PC-3 (cell line): ENCODE results near the gene TOR2A.

Source experiments
- CTCF ChIP-seq: fragments of 300-600 bp; sonication (generic); conservative IDR thresholded peaks from 2 replicates; pipeline ENCODE4 v1.5.1; 2017; ENCODE audit warnings: antibody characterized with exemption, low read depth, mild to moderate bottlenecking, low read length
- EZH2 ChIP-seq: fragments of 300-600 bp; sonication (generic); IDR thresholded peaks from one replicate; pipeline ENCODE4 v1.6.1; 2017; ENCODE audit warnings: antibody characterized with exemption, mild to moderate bottlenecking, low read length; ENCODE audit not compliant: unreplicated experiment
- EZH2phosphoT487 ChIP-seq: fragments of 300-600 bp; sonication (generic); IDR thresholded peaks from 2 replicates; pipeline ENCODE4 v1.6.1; 2018; ENCODE audit warnings: mild to moderate bottlenecking, antibody characterized with exemption, low read length, borderline replicate concordance

DNA sequence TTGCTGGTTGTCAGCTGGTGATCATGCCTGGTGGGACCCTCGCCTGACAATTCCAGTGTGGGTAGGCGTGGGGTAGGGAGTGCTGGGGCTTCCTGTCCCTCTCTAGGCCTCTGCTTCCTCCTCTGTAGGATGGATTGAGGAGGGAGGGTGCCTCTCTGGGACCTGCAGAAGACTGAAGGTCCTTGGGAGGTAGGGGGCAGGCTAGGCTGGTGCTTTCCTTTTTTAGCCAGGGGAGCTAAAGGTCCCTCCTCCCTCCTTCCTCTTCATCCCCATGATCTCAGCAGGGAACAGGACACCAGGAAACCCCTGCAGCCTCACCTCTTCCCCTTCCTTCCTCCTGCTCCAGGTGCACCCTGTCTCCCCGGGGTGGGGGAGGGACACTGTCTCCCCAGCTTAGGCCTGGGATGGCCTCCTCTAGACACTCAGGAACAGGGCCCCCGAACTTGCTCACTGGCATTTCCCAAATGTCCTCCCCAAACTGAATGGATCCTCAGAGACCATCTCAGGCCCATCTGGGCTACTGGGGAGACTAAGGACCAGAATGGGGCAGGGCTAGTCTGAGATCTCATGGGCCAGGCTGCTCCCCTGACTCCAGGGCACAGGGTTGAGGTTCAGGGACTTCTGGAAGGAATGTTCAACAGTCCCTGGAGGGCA is 35.0 kb upstream of the TOR2A start:
- TF ChIP-seq CTCF (no peak), EZH2phosphoT487 (no peak), EZH2 (no peak)
